Neural progenitor cell (in vitro differentiated cells): ENCODE data around the gene TRPM3. TPM values are rescaled to one million over a fixed set of nuclear protein-coding genes. Genes with fewer than 3 reads are reported as not detected.
A peak's percentile ranks its signal among the peaks of the same experiment; 100 is the strongest.

Experiments
- DNase-seq: peaks from one replicate; pipeline ENCODE4 v3.0.0-alpha.2; 2016; ENCODE audit warnings: low spot score
- H2AFZ ChIP-seq: fragments of 200-600 bp; sonication (generic); replicated peaks from 2 replicates; pipeline ENCODE4 v1.6.1; 2016; ENCODE audit warnings: antibody characterized with exemption
- H3F3A ChIP-seq: fragments of 200-600 bp; sonication (generic); 2 replicates; pipeline ENCODE4 v1.6.1; 2016; ENCODE audit warnings: antibody characterized with exemption, low read depth
- H3K27ac ChIP-seq: fragments of 200-600 bp; sonication (generic); 2 replicates; pipeline ENCODE4 v1.5.1; 2016; ENCODE audit warnings: mild to moderate bottlenecking
- H3K27me3 ChIP-seq: fragments of 200-600 bp; sonication (generic); 2 replicates; pipeline ENCODE4 v1.6.1; 2016; ENCODE audit warnings: mild to moderate bottlenecking, moderate library complexity
- H3K36me3 ChIP-seq: fragments of 200-600 bp; sonication (generic); 2 replicates; pipeline ENCODE4 v1.5.1; 2016
- H3K4me1 ChIP-seq: fragments of 200-600 bp; sonication (generic); 2 replicates; pipeline ENCODE4 v1.6.1; 2016; ENCODE audit warnings: mixed run types
- H3K4me2 ChIP-seq: fragments of 200-600 bp; sonication (generic); 2 replicates; pipeline ENCODE4 v1.6.1; 2016
- H3K4me3 ChIP-seq: fragments of 200-600 bp; sonication (generic); 2 replicates; pipeline ENCODE4 v1.5.1; 2016
- H3K79me2 ChIP-seq: fragments of 200-600 bp; sonication (generic); 2 replicates; pipeline ENCODE4 v1.6.1; 2016; ENCODE audit warnings: low read depth
- H3K9ac ChIP-seq: fragments of 200-600 bp; sonication (generic); 2 replicates; pipeline ENCODE4 v1.6.1; 2016
- H3K9me3 ChIP-seq: fragments of 200-600 bp; sonication (generic); 2 replicates; pipeline ENCODE4 v1.5.1; 2016; ENCODE audit warnings: low read depth
- H4K20me1 ChIP-seq: fragments of 200-600 bp; sonication (generic); 2 replicates; pipeline ENCODE4 v1.6.1; 2016; ENCODE audit warnings: low read depth
- H3K27ac Mint-ChIP-seq: 3 replicates; pipeline ENCODE4 v1.8.0; 2021; ENCODE audit warnings: mixed read lengths
- H3K27me3 Mint-ChIP-seq: 2 replicates; pipeline ENCODE4 v1.8.0; 2022; ENCODE audit warnings: low read depth, mild to moderate bottlenecking, inconsistent platforms, moderate library complexity, mixed read lengths; ENCODE audit not compliant: insufficient read depth
- H3K36me3 Mint-ChIP-seq: 3 replicates; pipeline ENCODE4 v1.8.0; 2021; ENCODE audit warnings: mixed read lengths
- H3K4me1 Mint-ChIP-seq: 3 replicates; pipeline ENCODE4 v1.8.0; 2021; ENCODE audit warnings: mixed read lengths
- H3K4me3 Mint-ChIP-seq: 3 replicates; pipeline ENCODE4 v1.8.0; 2021; ENCODE audit warnings: mild to moderate bottlenecking, moderate library complexity, mixed read lengths
- H3K9me3 Mint-ChIP-seq: 3 replicates; pipeline ENCODE4 v1.8.0; 2020; ENCODE audit warnings: mixed read lengths
- EZH2 ChIP-seq: fragments of 200-600 bp; sonication (generic); IDR thresholded peaks from 2 replicates; pipeline ENCODE4 v1.6.1; 2017; ENCODE audit warnings: antibody characterized with exemption, mild to moderate bottlenecking, moderate library complexity
- EZH2phosphoT487 ChIP-seq: fragments of 200-600 bp; sonication (generic); IDR thresholded peaks from 2 replicates; pipeline ENCODE4 v1.6.1; 2017; ENCODE audit warnings: antibody characterized with exemption
- total RNA-seq: library from RNA; depleted of rRNA; stranded (reverse); fragments of >200 nt; gene quantifications from 2 replicates; pipeline ENCODE4 v1.2.3, GENCODE V29; 2015; ENCODE audit warnings: low replicate concordance
- TF ChIP-seq, protein P1 (sequence below): fragments of 200-600 bp; sonication (generic); IDR thresholded peaks from 2 replicates; pipeline ENCODE4 v1.5.1; 2017; ENCODE audit warnings: antibody characterized with exemption, mild to moderate bottlenecking

Gene TRPM3
- total RNA-seq, 1 donor from 2014 or later = 37.2 TPM

DNA sequence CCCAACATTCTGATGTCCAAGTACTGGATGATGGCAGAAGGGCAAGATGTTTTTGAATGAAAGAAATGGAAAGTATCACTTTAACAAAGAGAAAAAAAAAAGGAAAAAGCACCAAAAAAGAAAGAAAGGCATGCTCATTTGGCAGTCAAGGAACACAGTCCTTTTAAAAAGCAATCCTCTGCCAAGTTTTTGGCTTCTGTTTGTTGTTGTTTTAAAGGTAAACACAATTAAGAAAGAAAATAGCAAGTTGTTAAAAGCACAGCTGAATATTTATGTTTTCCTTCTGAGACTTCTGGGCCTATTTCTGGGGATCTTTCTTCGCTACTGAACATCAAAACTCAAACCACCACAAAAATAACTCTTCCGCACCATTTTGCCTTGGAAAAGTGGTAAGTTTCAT lies 162.1 kb downstream of the TRPM3 start:
- Histone ChIP-seq H3K9me3 (no peaks in the 10 kb centered on the region), H3K79me2 (peaks cover 52% of the 10 kb centered on the region), H3K36me3 (no peaks in the 10 kb centered on the region), H3K27me3 (no peaks in the 10 kb centered on the region), H3K4me2 (no peak overlapping the region), H3K4me1 (peaks cover 35% of the 10 kb centered on the region), H3K4me3 (no peak overlapping the region), H2AFZ (no peak overlapping the region), H3F3A (peaks cover 22% of the 10 kb centered on the region), H4K20me1 (peaks cover 7% of the 10 kb centered on the region), H3K27ac (no peak overlapping the region), H3K9ac (no peak overlapping the region)
- peaks cover 2% of the 10 kb centered on the region for H3K9me3 Mint-ChIP-seq
- no peaks in the 10 kb centered on the region for H3K27me3 Mint-ChIP-seq
- DNase-seq = no peak
- H3K27ac Mint-ChIP-seq = no peak overlapping the region
- no peak overlapping the region for H3K4me3 Mint-ChIP-seq
- H3K4me1 Mint-ChIP-seq = peaks cover 23% of the 10 kb centered on the region
- no peak for TF ChIP-seq EZH2phosphoT487
- TF ChIP-seq, protein P1, sequence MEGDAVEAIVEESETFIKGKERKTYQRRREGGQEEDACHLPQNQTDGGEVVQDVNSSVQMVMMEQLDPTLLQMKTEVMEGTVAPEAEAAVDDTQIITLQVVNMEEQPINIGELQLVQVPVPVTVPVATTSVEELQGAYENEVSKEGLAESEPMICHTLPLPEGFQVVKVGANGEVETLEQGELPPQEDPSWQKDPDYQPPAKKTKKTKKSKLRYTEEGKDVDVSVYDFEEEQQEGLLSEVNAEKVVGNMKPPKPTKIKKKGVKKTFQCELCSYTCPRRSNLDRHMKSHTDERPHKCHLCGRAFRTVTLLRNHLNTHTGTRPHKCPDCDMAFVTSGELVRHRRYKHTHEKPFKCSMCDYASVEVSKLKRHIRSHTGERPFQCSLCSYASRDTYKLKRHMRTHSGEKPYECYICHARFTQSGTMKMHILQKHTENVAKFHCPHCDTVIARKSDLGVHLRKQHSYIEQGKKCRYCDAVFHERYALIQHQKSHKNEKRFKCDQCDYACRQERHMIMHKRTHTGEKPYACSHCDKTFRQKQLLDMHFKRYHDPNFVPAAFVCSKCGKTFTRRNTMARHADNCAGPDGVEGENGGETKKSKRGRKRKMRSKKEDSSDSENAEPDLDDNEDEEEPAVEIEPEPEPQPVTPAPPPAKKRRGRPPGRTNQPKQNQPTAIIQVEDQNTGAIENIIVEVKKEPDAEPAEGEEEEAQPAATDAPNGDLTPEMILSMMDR = no peak
- TF ChIP-seq EZH2 = no peak
- no peaks in the 10 kb centered on the region for H3K36me3 Mint-ChIP-seq

DNA sequence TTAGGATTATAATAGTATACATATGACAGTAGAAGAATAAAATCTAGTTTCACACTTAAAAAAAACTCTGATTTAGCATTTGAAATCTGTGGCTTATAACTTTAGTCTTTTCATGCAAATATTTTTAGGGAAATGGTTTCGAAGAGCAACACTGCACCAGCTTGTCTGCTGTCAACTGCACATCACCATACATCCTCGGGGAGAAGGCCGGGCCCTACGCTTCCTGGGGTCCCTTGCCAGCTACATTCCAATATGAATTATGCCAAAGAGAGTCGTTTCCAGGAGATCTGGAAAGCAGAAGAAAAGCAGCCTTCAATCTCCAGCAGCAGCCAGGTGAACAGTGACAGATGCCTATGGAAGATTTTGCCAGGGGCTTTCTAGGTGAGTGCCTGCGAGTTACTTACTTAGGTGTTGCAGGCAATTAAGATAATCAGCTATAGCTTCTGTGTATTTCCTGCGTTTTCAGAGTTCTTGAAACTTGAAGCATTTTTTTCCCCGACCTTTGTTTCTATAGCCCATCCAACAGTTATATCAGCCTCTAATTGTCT lies 166.8 kb downstream of the TRPM3 start:
- Histone ChIP-seq H3K9ac (no peak overlapping the region), H2AFZ (no peak overlapping the region)
- H3K27ac Mint-ChIP-seq = peak overlapping the region; percentile 96

DNA sequence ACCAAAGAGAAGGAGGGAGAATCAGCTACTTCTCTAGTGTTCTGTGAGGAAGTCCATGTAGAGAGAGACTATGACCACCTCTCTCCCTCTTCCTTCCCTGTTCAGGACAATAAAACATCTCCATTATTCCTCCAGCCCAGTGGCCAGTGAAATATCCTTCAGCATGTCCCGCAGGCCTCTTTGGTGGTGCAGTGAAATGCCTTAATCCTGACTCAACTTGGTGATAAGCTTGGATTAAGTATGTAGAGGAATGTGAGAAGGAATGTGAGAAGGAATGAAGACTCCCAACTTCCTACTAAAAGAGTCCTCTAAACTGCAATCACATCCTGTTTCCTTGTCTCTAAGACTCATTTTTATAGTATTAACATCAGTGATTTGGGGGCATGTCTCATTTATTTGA lies 167.3 kb downstream of the TRPM3 start:
- Mint-ChIP-seq H3K9me3 (peaks cover 2% of the 10 kb centered on the region), H3K36me3 (peaks cover 3% of the 10 kb centered on the region), H3K4me1 (peaks cover 41% of the 10 kb centered on the region), H3K4me3 (no peak overlapping the region), H3K27ac (peak overlapping the region; percentile 96), H3K27me3 (no peaks in the 10 kb centered on the region)
- Histone ChIP-seq H3K79me2 (peaks cover 65% of the 10 kb centered on the region), H3K4me2 (peak overlapping the region; percentile 44), H3K9ac (no peak overlapping the region), H3K4me1 (peaks cover 55% of the 10 kb centered on the region), H3K36me3 (no peaks in the 10 kb centered on the region), H4K20me1 (peaks cover 7% of the 10 kb centered on the region), H2AFZ (no peak overlapping the region), H3K27ac (peak overlapping the region; percentile 60), H3K9me3 (no peaks in the 10 kb centered on the region), H3K27me3 (no peaks in the 10 kb centered on the region), H3K4me3 (no peak overlapping the region), H3F3A (peaks cover 33% of the 10 kb centered on the region)
- peak; percentile 81 for DNase-seq
- TF ChIP-seq EZH2phosphoT487 (no peak), EZH2 (no peak)
- TF ChIP-seq, protein P1 = no peak

More for the DNA sequence above, 166.8 kb downstream of the TRPM3 start:
- Histone ChIP-seq H3F3A (peaks cover 33% of the 10 kb centered on the region), H3K27ac (peak overlapping the region; percentile 60), H4K20me1 (peaks cover 7% of the 10 kb centered on the region), H3K79me2 (peaks cover 64% of the 10 kb centered on the region), H3K4me3 (no peak overlapping the region), H3K36me3 (no peaks in the 10 kb centered on the region), H3K4me1 (peaks cover 55% of the 10 kb centered on the region), H3K4me2 (peak overlapping the region; percentile 44), H3K9me3 (no peaks in the 10 kb centered on the region), H3K27me3 (no peaks in the 10 kb centered on the region)
- Mint-ChIP-seq H3K36me3 (peaks cover 3% of the 10 kb centered on the region), H3K9me3 (peaks cover 2% of the 10 kb centered on the region), H3K27me3 (no peaks in the 10 kb centered on the region), H3K4me1 (peaks cover 41% of the 10 kb centered on the region), H3K4me3 (peak overlapping the region; percentile 30)
- no peak for TF ChIP-seq EZH2phosphoT487
- no peak for TF ChIP-seq EZH2
- TF ChIP-seq, protein P1 = no peak
- DNase-seq = peak; percentile 9
